ENCODE data around the gene SLC47A2.

SLC47A2 gene

GRCh38 chr17:19753051-19753509 lies 36.7 kb upstream of the SLC47A2 start:
- no peaks in the 10 kb centered on the region for H3K9me2 ChIP-seq (replicated peaks; ENCODE audit: low read depth, low read length)
- no peak overlapping the region for H3K4me3 ChIP-seq (ENCODE audit: low read length, poor library complexity, severe bottlenecking)
- no peaks in the 10 kb centered on the region for H3K27me3 ChIP-seq (ENCODE audit: insufficient read depth, low read length, poor library complexity, severe bottlenecking)
- no peak overlapping the region for H2AFZ ChIP-seq (ENCODE audit: low read length)
- H3F3A ChIP-seq (ENCODE audit: low read depth), result no peaks in the 10 kb centered on the region
- H3K9me3 ChIP-seq (ENCODE audit: insufficient read depth, low read depth, low read length), result no peaks in the 10 kb centered on the region
- no peaks in the 10 kb centered on the region for H3K79me2 ChIP-seq (ENCODE audit: insufficient read depth, low read length)
- no peak overlapping the region for H3K4me2 ChIP-seq (ENCODE audit: low read depth, low read length, poor library complexity, severe bottlenecking)
- TF ChIP-seq CTCF (conservative IDR thresholded peaks at IDR 0.05; ENCODE audit: low read length), result no peak
- no peak for TF ChIP-seq EZH2phosphoT487 (IDR thresholded peaks at IDR 0.05; ENCODE audit: borderline replicate concordance)
- no peak overlapping the region for H3K9ac ChIP-seq (ENCODE audit: low read depth, low read length, poor library complexity, severe bottlenecking)
- H3K36me3 ChIP-seq (ENCODE audit: insufficient read depth, low read length), result no peaks in the 10 kb centered on the region
- no peaks in the 10 kb centered on the region for H4K20me1 ChIP-seq (ENCODE audit: insufficient read depth, low read length, poor library complexity, severe bottlenecking)
- H3K4me1 ChIP-seq (ENCODE audit: insufficient read depth, low read length, poor library complexity, severe bottlenecking), result no peaks in the 10 kb centered on the region

GRCh38 chr17:19752216-19753050 lies 36.0 kb upstream of the SLC47A2 start:
- H3K4me2 ChIP-seq (ENCODE audit: low read depth, low read length, poor library complexity, severe bottlenecking), result no peak overlapping the region
- H3K9me2 ChIP-seq (replicated peaks; ENCODE audit: low read depth, low read length), result no peaks in the 10 kb centered on the region
- no peak overlapping the region for H2AFZ ChIP-seq (ENCODE audit: low read length)
- no peak overlapping the region for H3K4me3 ChIP-seq (ENCODE audit: low read length, poor library complexity, severe bottlenecking)
- TF ChIP-seq CTCF (conservative IDR thresholded peaks at IDR 0.05; ENCODE audit: low read length) (no peak), EZH2phosphoT487 (IDR thresholded peaks at IDR 0.05; ENCODE audit: borderline replicate concordance) (no peak)
- H3K36me3 ChIP-seq (ENCODE audit: insufficient read depth, low read length), result no peaks in the 10 kb centered on the region
- no peaks in the 10 kb centered on the region for H3K27me3 ChIP-seq (ENCODE audit: insufficient read depth, low read length, poor library complexity, severe bottlenecking)
- H3K79me2 ChIP-seq (ENCODE audit: insufficient read depth, low read length), result no peaks in the 10 kb centered on the region
- H3K4me1 ChIP-seq (ENCODE audit: insufficient read depth, low read length, poor library complexity, severe bottlenecking), result no peaks in the 10 kb centered on the region
- no peak overlapping the region for H3K9ac ChIP-seq (ENCODE audit: low read depth, low read length, poor library complexity, severe bottlenecking)
- no peaks in the 10 kb centered on the region for H4K20me1 ChIP-seq (ENCODE audit: insufficient read depth, low read length, poor library complexity, severe bottlenecking)
- no peaks in the 10 kb centered on the region for H3K9me3 ChIP-seq (ENCODE audit: insufficient read depth, low read depth, low read length)
- H3F3A ChIP-seq (ENCODE audit: low read depth), result no peaks in the 10 kb centered on the region

GRCh38 chr17:19750835-19751234 lies 34.5 kb upstream of the SLC47A2 start:
- Histone ChIP-seq H2AFZ (ENCODE audit: low read length) (no peak overlapping the region), H3K36me3 (ENCODE audit: insufficient read depth, low read length) (no peaks in the 10 kb centered on the region), H3K79me2 (ENCODE audit: insufficient read depth, low read length) (no peaks in the 10 kb centered on the region), H3K4me2 (ENCODE audit: low read depth, low read length, poor library complexity, severe bottlenecking) (no peak overlapping the region), H4K20me1 (ENCODE audit: insufficient read depth, low read length, poor library complexity, severe bottlenecking) (no peaks in the 10 kb centered on the region), H3K9me3 (ENCODE audit: insufficient read depth, low read depth, low read length) (no peaks in the 10 kb centered on the region), H3K4me3 (ENCODE audit: low read length, poor library complexity, severe bottlenecking) (no peak overlapping the region), H3K9ac (ENCODE audit: low read depth, low read length, poor library complexity, severe bottlenecking) (no peak overlapping the region), H3K9me2 (replicated peaks; ENCODE audit: low read depth, low read length) (no peaks in the 10 kb centered on the region), H3K27me3 (ENCODE audit: insufficient read depth, low read length, poor library complexity, severe bottlenecking) (no peaks in the 10 kb centered on the region), H3K4me1 (ENCODE audit: insufficient read depth, low read length, poor library complexity, severe bottlenecking) (no peaks in the 10 kb centered on the region), H3F3A (ENCODE audit: low read depth) (no peaks in the 10 kb centered on the region)
- TF ChIP-seq EZH2phosphoT487 (IDR thresholded peaks at IDR 0.05; ENCODE audit: borderline replicate concordance), result no peak
- TF ChIP-seq CTCF (conservative IDR thresholded peaks at IDR 0.05; ENCODE audit: low read length), result no peak

All from Loucy (cell line).